ENCODE measurements around the gene ZNF32. TPM values are rescaled to one million over a fixed set of nuclear protein-coding genes. Genes with fewer than 3 reads are reported as not detected.
A peak's percentile ranks its signal among the peaks of the same experiment; 100 is the strongest.

Gene ZNF32
- total RNA-seq, 6 experiments from 2014 or later: 10.9 to 20.4 (median 15.3) TPM

GRCh38 chr10:43684292-43684559, 35.5 kb upstream of the ZNF32 start:
- DNase-seq (no peak), ATAC-seq (no peak)
- Histone ChIP-seq H3K27ac (no peak overlapping the region), H3K4me3 (no peak overlapping the region), H3K9me3 (no peaks in the 10 kb centered on the region), H3K4me1 (peaks cover 0 to 17% (median 0%) of the 10 kb centered on the region in 4 donors), H3K27me3 (no peaks in the 10 kb centered on the region), H3K36me3 (no peaks in the 10 kb centered on the region)
- TF ChIP-seq CTCF (IDR thresholded peaks at IDR 0.05) (no peak), POLR2A (IDR thresholded peaks at IDR 0.05) (no peak)
- intact Hi-C loops (cut with DNase I): loop anchor here in 1 of 2 donors (10.0 kb wide), 1 partner anchor 361 kb away; no protein-coding TSS in a partner anchor

GRCh38 chr10:43683451-43684291, 35.0 kb upstream of the ZNF32 start:
- H3K4me1 ChIP-seq: peaks cover 0 to 17% (median 0%) of the 10 kb centered on the region in 4 donors
- no peak overlapping the region for H3K27ac ChIP-seq
- H3K27me3 ChIP-seq: no peaks in the 10 kb centered on the region
- intact Hi-C loops (cut with DNase I): loop anchor here in 1 of 2 donors (10.0 kb wide), 1 partner anchor 361 kb away; no protein-coding TSS in a partner anchor
- no peaks in the 10 kb centered on the region for H3K9me3 ChIP-seq
- TF ChIP-seq CTCF (IDR thresholded peaks at IDR 0.05): peak in 3 of 4 donors; percentile 30 to 42 (median 37)
- no peak for TF ChIP-seq POLR2A (IDR thresholded peaks at IDR 0.05)
- ATAC-seq (peak in 3 of 4 donors; percentile 35 to 56 (median 38)), DNase-seq (no peak)
- H3K36me3 ChIP-seq: no peaks in the 10 kb centered on the region
- WGBS (ENCODE audit: insufficient coverage, low coverage, low lambda C conversion rate, missing lambda C conversion rate): 48% methylated on average over 9 of the region's 10 CpGs
- no peak overlapping the region for H3K4me3 ChIP-seq

GRCh38 chr10:43682956-43683355, 34.3 kb upstream of the ZNF32 start:
- ATAC-seq (no peak), DNase-seq (no peak)
- no peaks in the 10 kb centered on the region for H3K27me3 ChIP-seq
- no peaks in the 10 kb centered on the region for H3K36me3 ChIP-seq
- no peaks in the 10 kb centered on the region for H3K9me3 ChIP-seq
- H3K27ac ChIP-seq: no peak overlapping the region
- intact Hi-C loops (cut with DNase I): loop anchor here in 1 of 2 donors (10.0 kb wide), 1 partner anchor 362 kb away; no protein-coding TSS in a partner anchor
- H3K4me3 ChIP-seq: no peak overlapping the region
- TF ChIP-seq POLR2A (IDR thresholded peaks at IDR 0.05) (no peak), CTCF (IDR thresholded peaks at IDR 0.05) (no peak)
- H3K4me1 ChIP-seq: peaks cover 0 to 17% (median 0%) of the 10 kb centered on the region in 4 donors
- WGBS (ENCODE audit: insufficient coverage, low coverage, low lambda C conversion rate, missing lambda C conversion rate): 48% methylated on average over 2 of the region's 2 CpGs

GRCh38 chr10:43681721-43682120, 33.0 kb upstream of the ZNF32 start:
- no peaks in the 10 kb centered on the region for H3K9me3 ChIP-seq
- no peaks in the 10 kb centered on the region for H3K36me3 ChIP-seq
- intact Hi-C loops (cut with DNase I): loop anchor here in 1 of 2 donors (10.0 kb wide), 1 partner anchor 363 kb away; no protein-coding TSS in a partner anchor
- H3K4me3 ChIP-seq: no peak overlapping the region
- no peaks in the 10 kb centered on the region for H3K27me3 ChIP-seq
- H3K4me1 ChIP-seq: peaks cover 0 to 17% (median 0%) of the 10 kb centered on the region in 4 donors
- ATAC-seq (no peak), DNase-seq (no peak)
- WGBS (ENCODE audit: insufficient coverage, low coverage, low lambda C conversion rate, missing lambda C conversion rate): 57% methylated on average over 6 of the region's 6 CpGs
- no peak overlapping the region for H3K27ac ChIP-seq
- TF ChIP-seq CTCF (IDR thresholded peaks at IDR 0.05) (no peak), POLR2A (IDR thresholded peaks at IDR 0.05) (no peak)
